Stimulated activated CD4-positive, alpha-beta T cell treated with anti-CD3 and anti-CD28 coated beads, Interleukin-12 subunit alpha, Interleukin-12 subunit beta, amount 100 ng/mL, for 24 hours (primary cell): ENCODE results near the gene KLHL14.

Source experiments
- DNase-seq, 2 experiments: peaks; one replicate each; pipeline ENCODE4 v3.0.0-alpha.2; 2020; ENCODE audit warnings: low read depth in 2 of 2

KLHL14 gene

GRCh38 chr18:32770054-32770665 is 2.7 kb downstream of the KLHL14 start:
- no peak for DNase-seq

DNA sequence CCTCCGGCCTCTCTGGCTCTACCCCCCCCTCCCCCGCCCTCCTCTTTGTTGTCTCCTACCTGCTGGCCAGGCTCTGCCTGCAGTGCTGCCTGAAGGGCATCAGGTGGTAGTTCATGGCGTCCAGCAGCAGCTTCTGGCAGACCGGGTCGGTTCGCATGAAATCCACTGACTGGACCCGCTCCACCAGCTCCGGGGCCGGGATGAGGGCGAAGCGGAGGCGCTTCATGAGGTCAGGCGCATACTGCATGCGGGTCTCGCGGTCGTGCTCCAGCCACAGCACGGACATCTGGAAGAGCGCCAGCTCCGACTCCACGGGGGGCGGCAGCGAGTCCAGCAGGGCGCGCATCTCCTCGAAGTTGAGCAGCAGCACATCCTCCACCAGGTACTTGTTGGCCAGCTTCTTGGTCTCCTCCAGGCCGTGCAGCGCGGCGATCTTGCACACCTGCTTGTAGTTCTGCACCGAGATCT is 3.2 kb downstream of the KLHL14 start:
- no peak for DNase-seq

GRCh38 chr18:32769071-32769585 is 3.7 kb downstream of the KLHL14 start:
- DNase-seq: no peak

GRCh38 chr18:32767400-32767799 is 5.4 kb downstream of the KLHL14 start:
- DNase-seq: no peak

DNA sequence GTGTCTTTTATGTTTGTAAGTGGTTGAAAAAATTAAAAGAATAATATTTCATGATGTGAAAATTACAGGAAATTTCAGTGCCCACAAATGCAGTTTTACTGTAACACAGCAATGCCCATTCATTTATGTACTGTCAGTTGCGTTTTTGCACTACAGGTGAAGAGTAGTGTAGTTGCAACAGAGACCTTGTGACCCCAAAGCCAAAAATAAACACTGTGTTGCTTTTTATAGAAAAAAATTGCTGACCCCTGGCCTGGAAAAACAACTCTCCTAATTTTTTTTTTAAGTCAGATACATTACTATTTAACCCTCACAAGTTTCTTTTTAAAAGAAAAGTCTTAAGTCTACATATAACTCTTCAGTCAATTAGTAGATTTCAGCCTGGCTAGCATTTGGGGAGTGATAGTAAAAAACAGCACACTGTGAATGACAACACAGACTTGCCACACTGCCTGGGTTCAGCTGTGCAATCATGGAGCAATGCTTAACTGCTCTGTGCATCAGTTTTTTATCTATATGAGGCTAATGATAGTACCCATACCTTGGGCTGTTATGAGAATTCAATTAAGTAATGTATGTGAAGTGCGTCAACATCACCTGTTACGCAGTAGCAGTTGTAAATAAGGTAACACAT is 8.1 kb downstream of the KLHL14 start:
- no peak for DNase-seq

DNA sequence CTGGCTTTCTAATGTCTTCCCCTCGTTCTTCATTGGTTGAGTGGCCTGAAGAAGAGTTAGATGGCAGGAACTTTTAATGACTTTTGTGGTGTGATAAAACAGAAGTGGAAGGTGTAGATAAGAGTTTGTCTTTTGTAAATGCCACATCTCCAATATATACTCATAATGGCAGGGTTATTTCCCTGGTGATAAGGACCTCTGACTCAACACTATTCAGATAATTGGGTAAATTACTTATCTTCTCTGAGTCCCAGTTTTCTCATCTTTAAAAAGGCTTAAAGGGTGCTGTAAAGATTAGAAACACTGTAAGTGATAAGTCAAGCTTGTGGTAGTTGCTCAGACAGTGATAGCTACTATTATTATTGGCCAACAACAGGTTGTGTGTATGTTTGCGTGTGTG is 9.5 kb downstream of the KLHL14 start:
- no peak for DNase-seq

DNA sequence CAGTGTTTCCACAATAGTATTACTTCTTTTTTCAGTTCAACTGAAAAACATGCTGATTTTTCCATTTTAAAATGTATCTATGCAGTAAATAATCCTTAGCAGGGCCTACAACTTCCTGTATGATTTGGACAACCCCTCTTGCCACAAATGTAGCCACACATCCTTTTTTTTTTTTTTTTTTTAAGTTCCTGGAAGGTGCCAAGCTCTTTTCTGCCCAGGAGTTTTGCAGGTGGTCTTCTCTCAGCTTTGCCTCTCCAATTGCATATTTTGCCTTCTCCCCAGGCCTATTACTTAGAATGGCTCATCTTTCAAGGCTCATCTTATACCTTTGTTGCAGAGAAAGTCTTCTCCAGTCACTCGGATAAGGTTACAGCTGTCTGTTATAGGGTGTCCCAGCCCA is 11.6 kb downstream of the KLHL14 start:
- no peak for DNase-seq

GRCh38 chr18:32760391-32760790 is 12.4 kb downstream of the KLHL14 start:
- DNase-seq: no peak

- no peak for DNase-seq
Measured at GRCh38 chr18:32759611-32760167, 13.1 kb downstream of the KLHL14 start.

- no peak for DNase-seq
Measured at GRCh38 chr18:32754508-32755263, 18.1 kb downstream of the KLHL14 start.

GRCh38 chr18:32753656-32754260 is 19.1 kb downstream of the KLHL14 start:
- DNase-seq: no peak

DNA sequence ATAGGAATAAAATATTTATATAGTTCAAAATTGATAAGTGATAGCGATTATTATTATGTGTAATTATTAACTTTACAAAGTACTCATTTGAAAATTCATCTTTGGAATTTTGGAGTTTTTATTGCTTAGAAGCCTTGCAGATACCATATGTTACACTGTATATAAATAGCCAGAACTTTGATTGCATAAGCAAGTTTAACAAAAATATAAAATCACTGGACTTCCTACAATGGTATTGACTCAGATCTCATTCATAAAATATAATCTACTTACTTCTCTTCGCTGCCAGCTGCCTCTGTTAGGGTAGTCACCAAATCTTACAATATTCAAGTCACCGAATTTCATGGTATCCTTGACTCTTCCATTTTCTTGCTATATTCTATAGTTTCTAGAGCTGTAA is 22.5 kb downstream of the KLHL14 start:
- DNase-seq: no peak

DNA sequence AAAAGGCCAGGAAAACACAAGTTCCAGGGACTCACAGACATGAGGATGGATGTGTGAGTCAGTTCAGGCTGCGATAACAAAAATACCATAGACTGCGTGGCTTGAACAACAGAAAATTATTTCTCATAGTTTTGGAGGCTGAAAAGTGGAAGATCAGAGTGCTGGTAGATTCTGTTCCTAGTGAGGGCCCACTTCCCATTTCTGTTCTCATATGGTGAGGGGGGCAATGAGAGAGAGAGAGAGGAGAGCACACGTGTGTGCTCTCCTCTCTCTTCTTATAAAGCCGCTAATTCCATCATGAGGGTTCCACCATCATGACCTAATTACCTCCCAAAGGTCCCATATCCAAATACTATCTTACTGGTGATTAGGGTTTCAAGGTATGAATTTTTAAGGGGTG is 23.0 kb downstream of the KLHL14 start:
- DNase-seq: no peak

DNA sequence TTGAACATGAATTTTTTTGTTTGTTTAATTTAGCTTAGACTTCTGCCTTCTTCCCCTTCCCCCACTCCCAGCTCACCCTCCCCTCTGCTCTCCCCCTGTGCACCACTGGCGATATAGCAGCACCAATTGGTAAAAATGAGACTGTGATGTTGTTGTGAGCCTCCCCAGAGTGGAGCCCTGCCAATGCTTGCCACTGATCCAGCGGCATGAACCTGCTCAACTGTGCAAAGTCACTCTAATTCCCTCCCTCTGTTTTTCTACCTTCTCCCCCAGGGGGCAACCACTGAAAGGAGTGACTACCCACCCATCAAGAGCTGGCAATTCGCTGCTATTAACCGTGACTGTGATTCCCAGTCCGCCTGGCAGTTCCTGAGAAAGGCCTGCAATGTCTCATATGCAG is 30.2 kb downstream of the KLHL14 start:
- DNase-seq: no peak

- DNase-seq: no peak
Measured at GRCh38 chr18:32735781-32736180, 37.0 kb downstream of the KLHL14 start.

- DNase-seq: no peak
Measured at GRCh38 chr18:32734442-32734841, 38.4 kb downstream of the KLHL14 start.

DNA sequence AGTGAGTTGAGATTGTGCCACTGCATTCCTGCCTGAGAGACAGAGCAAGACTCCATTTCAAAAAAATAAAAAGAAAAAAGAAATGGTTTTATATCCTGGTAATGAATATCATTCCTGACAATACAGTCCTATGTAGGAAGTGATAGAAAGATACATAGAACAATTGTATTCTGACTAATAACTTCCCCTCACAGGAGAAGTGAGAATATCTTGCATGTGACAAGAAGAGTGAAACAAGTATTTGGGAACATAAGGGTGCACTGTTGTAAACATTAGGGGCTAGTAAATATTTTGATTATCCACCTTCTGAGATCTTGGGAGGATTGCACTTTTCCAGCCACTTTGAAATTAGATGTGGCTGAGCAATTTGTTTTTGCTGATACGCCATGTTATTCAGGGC is 40.7 kb downstream of the KLHL14 start:
- DNase-seq: no peak

DNA sequence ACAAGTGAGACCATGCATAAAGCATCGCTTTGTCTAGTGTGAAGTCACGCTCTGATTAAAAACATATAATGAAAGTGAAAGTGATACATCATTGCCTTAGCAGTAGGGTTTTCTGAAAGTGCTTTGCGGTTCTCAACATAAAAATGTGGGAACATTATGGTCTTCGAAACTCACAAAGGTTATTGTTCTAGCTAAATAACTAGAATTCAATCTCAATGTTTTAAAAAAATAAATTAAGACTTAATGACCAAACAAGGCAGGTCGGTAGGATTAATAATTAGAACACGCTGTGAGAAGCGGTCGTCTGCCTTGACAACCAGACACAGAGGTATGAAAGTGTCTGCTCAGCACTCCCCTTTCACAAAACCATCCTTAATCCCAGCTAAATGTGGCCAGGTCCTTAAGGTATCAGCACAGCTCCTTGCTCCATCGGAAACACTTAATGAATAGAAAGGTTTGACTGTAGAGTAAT is 42.2 kb downstream of the KLHL14 start:
- DNase-seq: no peak

- no peak for DNase-seq
Measured at GRCh38 chr18:32730068-32730467, 42.8 kb downstream of the KLHL14 start.

DNA sequence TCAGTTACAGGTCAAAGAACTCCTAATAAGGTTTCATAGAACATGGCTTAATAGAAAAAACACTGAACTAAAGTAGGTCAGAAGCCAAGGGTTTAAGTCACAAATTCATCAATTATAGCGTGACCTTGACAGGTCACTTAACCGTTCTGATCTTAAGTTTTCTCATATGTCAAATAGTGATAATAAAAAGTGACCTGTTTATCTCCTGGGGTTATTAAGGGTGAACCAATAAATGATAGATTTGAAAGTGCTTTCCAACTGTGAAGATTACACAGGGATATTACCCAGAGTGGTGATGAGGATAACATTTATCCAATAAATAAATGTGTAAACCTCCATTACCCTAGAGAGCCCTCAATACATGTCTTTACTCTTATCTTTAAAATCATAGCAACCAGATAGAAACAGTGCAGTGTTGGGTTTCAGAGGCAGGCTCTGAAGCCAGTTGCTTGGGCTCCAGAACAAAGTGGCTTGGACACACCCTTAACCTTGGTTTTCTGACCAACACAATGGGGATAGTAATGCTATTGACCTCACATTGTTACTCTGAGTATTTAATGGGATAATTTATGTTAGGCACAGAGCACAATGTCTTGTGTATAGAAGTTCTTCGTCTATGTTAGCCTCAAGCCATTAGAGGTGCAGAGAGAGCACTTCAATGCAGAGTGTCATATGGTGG is 48.6 kb downstream of the KLHL14 start:
- DNase-seq: no peak

- no peak for DNase-seq
Measured at GRCh38 chr18:32722279-32722678, 50.5 kb downstream of the KLHL14 start.
